ENCODE data around the gene SMIM14.

Gene SMIM14

GRCh38 chr4:39609454-39609931 lies 29.2 kb downstream of the SMIM14 start:
- CTCF ChIA-PET: no interaction called here
- TF ChIP-seq CTCF (conservative IDR thresholded peaks at IDR 0.05; ENCODE audit: low read depth): no peak
- no peak overlapping the region for H3K27ac ChIP-seq
- POLR2A ChIA-PET (ENCODE audit: low non-redundant PET): no interaction called here
- DNase-seq (ENCODE audit: low spot score): no peak

- TF ChIP-seq CTCF (conservative IDR thresholded peaks at IDR 0.05; ENCODE audit: low read depth): no peak
- ChIA-PET CTCF (interaction anchor here (1.0 kb wide), 1 partner anchor 17 kb away, joined by 4 read pairs; no protein-coding TSS in a partner anchor), POLR2A (ENCODE audit: low non-redundant PET) (no interaction called here)
Observed at GRCh38 chr4:39608451-39608850, 30.2 kb downstream of the SMIM14 start.

GRCh38 chr4:39606747-39607146 lies 31.9 kb downstream of the SMIM14 start:
- DNase-seq (ENCODE audit: low spot score): no peak
- ChIA-PET POLR2A (ENCODE audit: low non-redundant PET) (no interaction called here), CTCF (no interaction called here)
- no peak overlapping the region for H3K27ac ChIP-seq
- no peak for TF ChIP-seq CTCF (conservative IDR thresholded peaks at IDR 0.05; ENCODE audit: low read depth)

More at GRCh38 chr4:39608451-39608850, 30.2 kb downstream of the SMIM14 start:
- DNase-seq (ENCODE audit: low spot score): no peak
- no peak overlapping the region for H3K27ac ChIP-seq

GRCh38 chr4:39597695-39598381 lies 40.8 kb downstream of the SMIM14 start:
- DNase-seq (ENCODE audit: low spot score): no peak
- no peak for TF ChIP-seq CTCF (conservative IDR thresholded peaks at IDR 0.05; ENCODE audit: low read depth)
- CTCF ChIA-PET: interaction anchor here (0.8 kb wide), 1 partner anchor 128 kb away, joined by 3 read pairs; no protein-coding TSS in a partner anchor
- POLR2A ChIA-PET (ENCODE audit: low non-redundant PET): no interaction called here
- H3K27ac ChIP-seq: no peak overlapping the region

DNA sequence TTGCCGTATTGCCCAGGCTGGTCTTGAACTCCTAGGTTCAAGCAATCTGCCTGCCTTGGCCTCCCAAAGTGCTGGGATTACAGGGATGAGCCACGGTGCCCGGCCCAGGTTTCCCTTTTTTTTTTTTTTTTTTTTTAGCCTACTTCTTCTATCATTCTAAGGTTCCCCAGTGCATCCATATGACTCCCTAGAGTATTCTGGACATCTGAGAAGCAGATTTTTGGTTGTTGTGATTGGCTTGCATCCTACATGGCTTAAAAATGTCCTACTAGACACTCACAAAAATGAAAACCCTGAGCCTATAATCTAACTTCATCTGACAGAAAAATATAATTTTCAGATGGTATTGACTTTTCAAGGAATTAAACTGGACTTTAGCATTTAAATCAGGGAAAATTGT lies 41.7 kb downstream of the SMIM14 start:
- ChIA-PET CTCF (interaction anchor here (0.6 kb wide), 1 partner anchor 1300 kb away, joined by 4 read pairs; no protein-coding TSS in a partner anchor), POLR2A (ENCODE audit: low non-redundant PET) (no interaction called here)
- DNase-seq (ENCODE audit: low spot score): no peak
- TF ChIP-seq CTCF (conservative IDR thresholded peaks at IDR 0.05; ENCODE audit: low read depth): no peak
- no peak overlapping the region for H3K27ac ChIP-seq

GRCh38 chr4:39591290-39591689 lies 47.4 kb downstream of the SMIM14 start:
- H3K27ac ChIP-seq: no peak overlapping the region
- ChIA-PET CTCF (interaction anchor here (0.6 to 1.4 kb wide), 4 partner anchors 17 to 125 kb away, joined by 3 to 9 read pairs (median 4); no protein-coding TSS in a partner anchor), POLR2A (ENCODE audit: low non-redundant PET) (no interaction called here)
- peak; percentile 65 for DNase-seq (ENCODE audit: low spot score)
- TF ChIP-seq CTCF (conservative IDR thresholded peaks at IDR 0.05; ENCODE audit: low read depth): peak; percentile 32

Data from RWPE1 (cell line).